ENCODE data around the gene UST. TPM values are rescaled to one million over a fixed set of nuclear protein-coding genes. Genes with fewer than 3 reads are reported as not detected.

Gene UST
- polyA plus RNA-seq, 1 experiment, result 21.4 TPM

DNA sequence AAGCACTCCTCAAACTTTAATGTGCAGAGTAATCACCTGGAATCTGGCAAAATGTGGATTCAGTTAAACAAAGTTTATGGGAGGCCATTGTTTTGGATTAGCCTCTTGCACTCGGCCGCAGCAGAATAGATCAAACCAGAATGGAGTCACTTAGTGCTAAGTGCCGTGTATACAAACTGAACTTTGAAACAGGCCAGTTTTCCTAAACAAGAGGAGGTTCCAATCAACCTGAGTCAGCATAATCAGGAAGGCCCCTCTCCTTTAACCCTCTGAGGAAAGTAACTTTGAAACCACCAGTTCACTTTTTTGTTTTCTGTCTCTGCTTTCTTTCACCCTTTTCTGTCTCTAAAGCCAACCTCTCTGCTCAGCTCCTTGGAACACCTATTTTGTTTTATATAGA, 92.2 kb downstream of the UST start:
- H3K9me3 ChIP-seq (ENCODE audit: control insufficient read depth, insufficient read depth, low read length), result no peaks in the 10 kb centered on the region
- ChIA-PET CTCF (interaction anchor here (0.9 kb wide), 1 partner anchor 261 kb away, joined by 4 read pairs; no protein-coding TSS in a partner anchor), POLR2A (no interaction called here)
- TF ChIP-seq, protein P1, sequence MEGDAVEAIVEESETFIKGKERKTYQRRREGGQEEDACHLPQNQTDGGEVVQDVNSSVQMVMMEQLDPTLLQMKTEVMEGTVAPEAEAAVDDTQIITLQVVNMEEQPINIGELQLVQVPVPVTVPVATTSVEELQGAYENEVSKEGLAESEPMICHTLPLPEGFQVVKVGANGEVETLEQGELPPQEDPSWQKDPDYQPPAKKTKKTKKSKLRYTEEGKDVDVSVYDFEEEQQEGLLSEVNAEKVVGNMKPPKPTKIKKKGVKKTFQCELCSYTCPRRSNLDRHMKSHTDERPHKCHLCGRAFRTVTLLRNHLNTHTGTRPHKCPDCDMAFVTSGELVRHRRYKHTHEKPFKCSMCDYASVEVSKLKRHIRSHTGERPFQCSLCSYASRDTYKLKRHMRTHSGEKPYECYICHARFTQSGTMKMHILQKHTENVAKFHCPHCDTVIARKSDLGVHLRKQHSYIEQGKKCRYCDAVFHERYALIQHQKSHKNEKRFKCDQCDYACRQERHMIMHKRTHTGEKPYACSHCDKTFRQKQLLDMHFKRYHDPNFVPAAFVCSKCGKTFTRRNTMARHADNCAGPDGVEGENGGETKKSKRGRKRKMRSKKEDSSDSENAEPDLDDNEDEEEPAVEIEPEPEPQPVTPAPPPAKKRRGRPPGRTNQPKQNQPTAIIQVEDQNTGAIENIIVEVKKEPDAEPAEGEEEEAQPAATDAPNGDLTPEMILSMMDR (IDR thresholded peaks at IDR 0.05; ENCODE audit: low read depth, low read length), result no peak
- H3K27ac ChIP-seq (ENCODE audit: low read depth, low read length), result no peak overlapping the region
- no peak overlapping the region for H3K4me3 ChIP-seq (ENCODE audit: low read depth, low read length)
- no peak for DNase-seq (ENCODE audit: low read depth, low spot score)
- no peaks in the 10 kb centered on the region for H3K27me3 ChIP-seq (ENCODE audit: control insufficient read depth, insufficient read depth, low read length)

DNA sequence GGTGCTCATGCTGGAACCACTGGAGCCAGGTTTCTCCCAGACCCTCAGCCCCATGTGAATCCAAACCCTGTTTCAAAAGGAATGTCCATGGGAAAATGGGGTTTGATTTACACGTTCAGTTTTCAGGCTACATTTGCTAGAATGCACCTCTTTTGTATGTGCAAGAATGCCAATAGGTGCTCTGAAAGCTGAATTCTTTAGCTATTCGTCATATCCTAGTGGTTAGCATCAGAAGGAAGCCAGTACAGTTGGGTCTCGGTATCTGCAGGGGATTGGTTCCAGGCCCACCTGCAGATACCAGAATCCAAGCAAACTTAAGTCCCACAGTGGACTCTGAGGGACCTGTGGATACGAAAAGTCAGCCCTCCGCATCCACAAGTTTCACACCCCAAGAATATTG, 93.4 kb downstream of the UST start:
- POLR2A ChIA-PET, result no interaction called here
- TF ChIP-seq, protein P1 (IDR thresholded peaks at IDR 0.05; ENCODE audit: low read depth, low read length), result no peak
- DNase-seq (ENCODE audit: low read depth, low spot score), result no peak

GRCh38 chr6:148842296-148843019, 95.6 kb downstream of the UST start:
- POLR2A ChIA-PET, result no interaction called here
- TF ChIP-seq, protein P1 (IDR thresholded peaks at IDR 0.05; ENCODE audit: low read depth, low read length), result no peak
- no peaks in the 10 kb centered on the region for H3K27me3 ChIP-seq (ENCODE audit: control insufficient read depth, insufficient read depth, low read length)
- no peak overlapping the region for H3K27ac ChIP-seq (ENCODE audit: low read depth, low read length)
- no peak for DNase-seq (ENCODE audit: low read depth, low spot score)
- CTCF ChIA-PET, result no interaction called here
- no peak overlapping the region for H3K4me3 ChIP-seq (ENCODE audit: low read depth, low read length)
- no peaks in the 10 kb centered on the region for H3K9me3 ChIP-seq (ENCODE audit: control insufficient read depth, insufficient read depth, low read length)

More for the DNA sequence above, 93.4 kb downstream of the UST start:
- CTCF ChIA-PET, result interaction anchor here (0.9 kb wide), 1 partner anchor 262 kb away, joined by 4 read pairs; no protein-coding TSS in a partner anchor
- Histone ChIP-seq H3K9me3 (ENCODE audit: control insufficient read depth, insufficient read depth, low read length) (no peaks in the 10 kb centered on the region), H3K4me3 (ENCODE audit: low read depth, low read length) (no peak overlapping the region), H3K27me3 (ENCODE audit: control insufficient read depth, insufficient read depth, low read length) (no peaks in the 10 kb centered on the region), H3K27ac (ENCODE audit: low read depth, low read length) (no peak overlapping the region)

GRCh38 chr6:148845464-148845863, 98.6 kb downstream of the UST start:
- H3K9me3 ChIP-seq (ENCODE audit: control insufficient read depth, insufficient read depth, low read length), result no peaks in the 10 kb centered on the region
- POLR2A ChIA-PET, result no interaction called here
- DNase-seq (ENCODE audit: low read depth, low spot score), result no peak
- H3K4me3 ChIP-seq (ENCODE audit: low read depth, low read length), result no peak overlapping the region
- H3K27me3 ChIP-seq (ENCODE audit: control insufficient read depth, insufficient read depth, low read length), result no peaks in the 10 kb centered on the region
- H3K27ac ChIP-seq (ENCODE audit: low read depth, low read length), result no peak overlapping the region
- TF ChIP-seq, protein P1 (IDR thresholded peaks at IDR 0.05; ENCODE audit: low read depth, low read length), result no peak
- CTCF ChIA-PET, result no interaction called here

Measured in AG04450 (cell line).